GM19238 (cell line): ENCODE data around the gene TNRC6B.
"Not testable (repeated sequence)": the region's sequence is repeated elsewhere in the genome, so short reads cannot be mapped to it uniquely, and the experiment has no call there.

ENCODE experiments used
- DNase-seq: peaks from one replicate; pipeline ENCODE4 v3.0.0; 2011; ENCODE audit warnings: low spot score; ENCODE audit not compliant: insufficient read length

TNRC6B gene

GRCh38 chr22:40210818-40211217 is 33.1 kb downstream of the TNRC6B start:
- no peak for DNase-seq

DNA sequence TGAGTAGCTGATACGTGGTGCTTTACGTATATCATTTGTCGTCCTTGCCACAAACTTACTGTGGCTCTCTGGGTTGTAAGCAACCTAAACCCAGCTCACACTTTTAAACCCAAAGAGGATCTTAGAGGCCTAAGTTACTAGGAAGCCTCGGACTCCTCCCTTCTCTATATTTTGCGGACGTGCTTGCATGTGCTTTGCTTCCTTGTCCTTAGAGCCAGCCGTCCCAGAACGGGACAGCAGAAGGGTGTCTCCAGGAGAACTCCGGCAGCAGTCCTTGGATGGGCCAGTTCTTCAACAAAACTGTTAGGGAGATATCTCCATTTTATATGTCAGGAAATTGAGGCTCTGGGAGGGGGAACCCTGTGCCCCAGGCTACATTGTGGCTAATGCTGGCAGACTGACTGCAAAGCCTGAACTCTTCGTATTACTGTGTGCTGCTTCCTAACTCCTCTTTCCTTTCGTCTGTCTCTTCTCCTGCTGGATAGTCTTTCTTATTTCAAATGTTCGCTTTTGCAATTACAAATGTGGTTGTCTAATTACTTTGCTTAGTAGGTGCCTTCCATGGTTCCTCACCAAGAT is 33.8 kb downstream of the TNRC6B start:
- DNase-seq = no peak

- no peak for DNase-seq
These were observed 34.4 kb downstream of the TNRC6B start for GRCh38 chr22:40212121-40212520.

GRCh38 chr22:40213478-40213877 is 35.8 kb downstream of the TNRC6B start:
- DNase-seq = no peak

DNA sequence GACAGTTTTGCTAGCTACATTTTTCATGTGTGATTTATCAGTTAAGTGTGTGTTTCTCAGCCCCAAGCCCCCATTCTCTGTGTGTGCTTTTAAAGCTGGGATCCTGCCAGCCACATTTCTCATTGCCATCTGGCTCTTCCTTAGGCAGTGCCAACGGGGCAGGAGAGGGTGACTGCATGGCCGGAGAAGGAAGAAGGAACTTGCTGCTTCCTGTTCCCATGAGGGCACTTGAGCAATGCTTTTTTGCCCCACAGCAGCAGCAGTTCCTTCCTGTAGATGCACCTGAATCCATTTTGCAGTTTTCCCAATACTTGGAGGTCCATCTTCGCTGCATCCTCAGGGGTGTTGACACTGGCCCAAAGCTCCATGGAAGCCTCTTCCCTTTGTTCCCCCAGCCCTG is 37.5 kb downstream of the TNRC6B start:
- no peak for DNase-seq

GRCh38 chr22:40216041-40216756 is 38.5 kb downstream of the TNRC6B start:
- peak; percentile 26 for DNase-seq

DNA sequence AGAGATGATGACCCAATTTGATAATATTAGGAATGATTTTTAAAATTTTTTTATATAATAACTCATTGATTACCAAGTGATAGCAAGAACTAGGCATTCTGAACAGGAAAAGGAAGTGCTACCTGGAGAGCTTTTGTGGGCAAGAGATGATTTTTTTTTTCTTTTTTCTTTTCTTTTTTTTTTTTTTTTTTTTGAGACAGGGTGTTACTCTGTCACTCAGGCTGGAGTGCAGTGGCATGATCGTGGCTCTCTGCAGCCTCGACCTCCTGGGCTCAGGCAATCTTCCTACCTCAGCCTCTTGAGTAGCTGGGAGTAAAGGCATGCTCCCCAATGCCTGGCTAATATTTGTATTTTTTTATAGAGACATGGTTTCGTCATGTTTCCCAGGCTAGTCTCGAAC is 40.4 kb downstream of the TNRC6B start:
- DNase-seq = no peak

DNA sequence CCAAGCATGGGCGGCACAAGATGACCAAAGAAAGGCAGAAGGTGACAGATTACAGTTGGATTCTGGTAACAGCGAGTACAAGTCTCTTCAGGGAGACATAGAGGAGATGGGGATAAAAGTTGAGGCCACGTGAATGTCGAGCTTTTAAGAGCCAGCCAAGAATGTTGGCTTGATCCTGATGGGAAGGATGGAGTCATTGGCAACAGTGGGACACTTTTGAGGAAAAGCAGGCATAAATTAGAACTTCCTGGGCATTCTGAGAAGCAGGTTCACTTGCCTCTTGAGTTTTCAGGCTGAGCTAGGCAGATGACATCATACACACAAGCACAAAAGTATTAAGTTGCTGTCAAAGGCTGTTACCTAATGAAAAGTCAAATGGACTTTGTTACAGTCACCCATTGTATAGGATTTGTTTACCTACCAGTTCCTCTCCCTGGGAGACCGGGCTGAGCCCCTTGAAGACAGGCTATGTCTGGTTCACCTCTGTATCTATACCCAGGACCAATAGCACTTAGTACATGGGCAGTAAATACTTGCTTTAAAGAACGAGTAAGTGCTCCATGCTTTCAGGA is 41.1 kb downstream of the TNRC6B start:
- DNase-seq = no peak

DNA sequence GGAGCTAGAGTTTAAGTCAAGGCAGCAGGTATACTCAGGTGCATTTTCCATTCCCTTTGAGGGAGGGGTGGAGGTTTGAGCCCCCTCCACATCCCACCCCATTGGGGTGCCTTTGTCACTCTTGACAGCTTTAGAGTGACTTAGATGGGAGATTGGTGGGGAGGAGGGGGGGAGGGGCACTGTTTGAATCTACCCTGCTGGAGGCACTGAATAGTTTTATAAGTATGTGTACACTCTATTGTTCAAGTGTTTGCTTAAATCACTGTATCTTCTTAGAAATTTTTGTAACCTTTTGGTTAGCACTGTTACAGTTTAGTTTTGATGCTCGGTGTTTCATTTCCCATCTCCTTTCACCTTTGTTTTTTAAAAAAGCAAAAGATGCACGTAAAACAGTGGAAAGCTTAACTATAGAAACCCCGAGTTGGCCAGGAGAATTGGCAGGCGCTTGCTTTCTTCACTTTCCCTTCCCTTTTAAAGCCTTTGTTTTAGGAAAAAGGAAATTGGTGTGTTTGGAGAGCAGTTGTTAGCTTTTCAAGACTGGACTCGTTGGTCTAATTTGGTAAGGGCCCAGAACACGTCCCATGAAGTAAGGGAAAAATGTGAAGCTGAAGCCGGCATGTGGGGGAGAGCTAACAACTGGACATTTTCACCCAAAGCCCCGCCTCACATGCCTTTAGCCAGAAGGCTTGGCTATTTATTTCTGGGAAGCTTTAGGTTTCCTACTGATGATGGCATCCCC is 42.8 kb downstream of the TNRC6B start:
- no peak for DNase-seq

DNA sequence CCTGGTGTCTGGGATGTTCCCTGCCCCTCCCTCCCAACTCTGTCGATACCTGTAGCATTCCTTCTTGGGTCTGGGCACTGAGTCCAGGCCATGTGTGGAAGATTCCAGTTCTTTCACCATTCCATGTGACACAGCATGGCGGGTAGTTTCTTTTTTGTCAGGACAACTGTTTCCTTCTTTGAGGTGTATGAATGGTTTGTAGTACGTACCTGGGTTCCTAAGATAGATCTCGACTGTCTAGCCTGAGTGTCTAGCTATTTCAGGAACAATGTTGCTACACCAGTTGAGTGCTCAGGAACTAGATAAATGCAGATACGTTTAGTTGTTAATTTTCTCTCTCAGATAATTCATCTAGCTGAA is 43.3 kb downstream of the TNRC6B start:
- DNase-seq = no peak

GRCh38 chr22:40222979-40223378 is 45.3 kb downstream of the TNRC6B start:
- not testable (repeated sequence) for DNase-seq

DNA sequence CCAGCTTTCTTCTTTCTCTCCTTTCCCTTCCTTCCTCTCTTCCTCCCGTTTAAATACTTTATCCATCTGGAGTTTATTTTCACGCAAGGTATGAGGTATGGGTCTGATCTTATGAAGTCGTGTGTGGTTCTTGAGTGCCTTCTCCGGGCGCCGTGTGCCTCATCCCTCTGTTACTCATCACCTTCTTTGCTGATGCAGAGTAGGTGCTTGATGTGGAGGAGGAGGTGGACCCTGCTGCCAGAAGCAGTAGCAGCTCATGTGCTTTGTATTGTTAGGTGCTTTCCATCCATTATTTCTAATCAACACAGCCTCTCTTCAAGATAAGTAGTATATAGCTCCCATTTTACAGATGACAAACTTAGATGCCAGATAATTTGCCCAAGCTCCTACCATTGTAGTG is 47.0 kb downstream of the TNRC6B start:
- no peak for DNase-seq

DNA sequence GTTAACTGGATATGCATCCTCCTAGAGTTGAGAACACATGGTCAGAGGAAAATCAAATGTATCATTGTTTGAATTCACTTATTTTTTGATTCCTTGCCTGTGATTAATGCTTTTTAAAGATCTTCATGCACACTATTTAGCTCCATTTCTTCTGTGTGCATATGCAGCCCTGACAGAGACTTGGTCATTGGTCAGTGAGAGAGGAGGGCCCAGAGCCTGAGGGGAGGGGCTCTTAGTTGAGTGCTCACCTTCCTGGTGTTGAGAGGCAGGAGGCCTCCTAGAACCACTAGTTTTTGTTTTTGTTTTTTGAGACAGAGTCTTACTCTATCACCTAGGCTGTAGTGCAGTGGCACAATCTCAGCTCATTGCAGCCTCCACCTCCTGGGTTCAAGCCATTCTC is 48.9 kb downstream of the TNRC6B start:
- DNase-seq = no peak

DNA sequence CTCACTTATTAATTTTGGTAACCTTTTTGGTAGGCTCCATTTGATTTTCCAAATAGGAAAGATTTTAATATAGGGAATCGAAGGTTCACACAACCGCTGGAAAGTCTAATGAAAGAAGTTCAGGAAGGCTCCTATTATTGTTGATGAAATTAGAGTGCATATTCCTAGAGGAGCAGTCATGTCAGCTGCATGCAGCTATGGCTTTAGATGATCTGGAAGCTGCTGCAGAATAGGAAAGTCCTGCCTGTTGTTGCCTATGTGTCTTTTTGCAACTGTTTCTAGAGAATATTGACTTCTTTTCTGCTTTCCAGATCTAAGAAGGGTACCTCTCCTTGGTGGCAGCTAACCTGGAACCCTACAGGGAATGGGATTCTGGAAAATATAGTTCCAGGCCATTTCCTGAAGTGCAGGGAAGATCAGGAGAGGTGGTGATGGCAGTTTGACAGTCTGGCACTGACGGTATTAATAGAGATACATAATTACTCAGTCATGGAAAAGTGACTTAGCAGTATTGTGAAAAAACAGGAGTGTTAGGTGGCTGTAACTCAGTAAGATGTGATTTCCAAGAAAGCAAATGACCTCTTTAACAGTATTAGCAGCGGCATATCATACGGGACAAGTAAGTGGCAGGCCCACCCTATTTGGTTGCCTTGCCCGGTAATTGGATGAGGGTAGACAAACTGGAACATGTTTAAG is 54.0 kb downstream of the TNRC6B start:
- no peak for DNase-seq

DNA sequence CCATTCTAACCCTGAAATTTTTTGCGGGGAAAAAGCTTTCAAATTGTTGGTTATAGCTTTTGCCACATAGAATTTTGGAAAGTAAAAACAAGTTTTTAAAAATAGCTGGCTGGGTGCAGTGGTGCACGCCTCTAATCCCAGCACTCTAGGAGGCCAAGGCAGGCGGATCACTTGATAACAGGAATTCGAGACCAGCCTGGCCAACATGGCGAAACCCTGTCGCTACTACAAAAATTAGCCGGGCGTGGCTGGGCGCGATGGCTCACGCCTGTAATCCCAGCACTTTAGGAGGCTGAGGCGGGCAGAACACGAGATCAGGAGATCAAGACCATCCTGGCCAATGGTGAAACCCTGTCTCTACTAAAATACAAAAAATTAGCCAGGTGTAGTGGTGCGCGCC is 54.9 kb downstream of the TNRC6B start:
- DNase-seq = no peak

- no peak for DNase-seq
These were observed 56.2 kb downstream of the TNRC6B start for GRCh38 chr22:40233886-40234285.

- no peak for DNase-seq
These were observed 56.9 kb downstream of the TNRC6B start for GRCh38 chr22:40234658-40235057.

- DNase-seq = no peak
These were observed 57.6 kb downstream of the TNRC6B start for GRCh38 chr22:40235308-40235707.

GRCh38 chr22:40236131-40236665 is 58.5 kb downstream of the TNRC6B start:
- DNase-seq = no peak

GRCh38 chr22:40237241-40237640 is 59.5 kb downstream of the TNRC6B start:
- DNase-seq = no peak

DNA sequence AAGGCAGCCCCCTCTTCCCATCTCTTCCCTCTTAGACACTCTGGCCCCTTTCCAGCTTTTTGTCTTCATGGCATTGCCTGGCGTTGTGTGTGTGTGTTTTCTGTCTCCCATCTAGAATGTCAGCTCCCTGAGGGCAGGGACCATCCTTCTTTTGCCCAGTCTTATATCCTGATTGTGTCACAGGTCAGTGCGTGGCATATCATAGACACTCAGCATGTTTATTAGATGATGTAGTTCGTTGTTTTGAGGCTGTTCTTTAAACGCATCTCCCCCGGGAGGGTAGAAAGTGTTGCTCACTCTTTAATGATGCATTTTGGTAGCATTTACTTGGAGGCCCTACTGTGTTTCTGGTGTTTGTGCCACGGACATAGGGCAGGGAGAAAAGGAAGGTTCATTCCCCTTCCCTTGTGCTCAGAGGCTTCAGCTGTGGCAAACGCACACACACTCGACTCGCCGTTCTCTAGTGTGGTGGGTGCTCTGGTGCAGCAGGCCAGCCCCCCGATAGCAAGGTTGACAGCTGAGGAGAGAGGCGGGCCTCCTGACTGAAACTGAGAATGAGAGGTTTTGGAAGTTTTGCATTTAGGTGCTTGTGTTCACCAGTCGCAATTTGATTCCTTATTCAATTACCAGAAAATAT is 60.2 kb downstream of the TNRC6B start:
- no peak for DNase-seq
